T-helper 1 cell treated with Interleukin-12 subunit alpha and Interleukin-12 subunit beta and Interleukin-4 antibody, amounts not matched to agents 30 ng/mL and 1 ng/mL, for 36 hours (primary cell): ENCODE results near the gene MEGF11. TPM values are rescaled to one million over a fixed set of nuclear protein-coding genes. Genes with fewer than 3 reads are reported as not detected.

Experiments
- intact Hi-C: fragments of 100-400 bp; cut with micrococcal nuclease; formaldehyde crosslinking; loops from one replicate; pipeline ENCODE4 v1.15.1; 2024
- total RNA-seq: library from RNA; stranded (reverse); gene quantifications from 2 replicates; pipeline ENCODE4 v1.2.3, GENCODE V29; 2022

MEGF11 gene
- total RNA-seq, 1 donor from 2014 or later, result 0.78 TPM

GRCh38 chr15:66097151-66098021 is 156.2 kb downstream of the MEGF11 start:
- intact Hi-C loops, result no loop called here

- intact Hi-C loops, result no loop called here
Measured at GRCh38 chr15:66096688-66097058, 156.9 kb downstream of the MEGF11 start.

- intact Hi-C loops, result no loop called here
Measured at GRCh38 chr15:66095871-66096687, 157.5 kb downstream of the MEGF11 start.

- intact Hi-C loops, result no loop called here
Measured at GRCh38 chr15:66094331-66094730, 159.2 kb downstream of the MEGF11 start.

- intact Hi-C loops, result no loop called here
Measured at GRCh38 chr15:66092053-66093016, 161.2 kb downstream of the MEGF11 start.

- intact Hi-C loops, result no loop called here
Measured at GRCh38 chr15:66089509-66089908, 164.0 kb downstream of the MEGF11 start.

GRCh38 chr15:66089049-66089448 is 164.5 kb downstream of the MEGF11 start:
- intact Hi-C loops, result no loop called here

GRCh38 chr15:66085128-66085527 is 168.4 kb downstream of the MEGF11 start:
- intact Hi-C loops, result loop anchor here (1.0 kb wide), 2 partner anchors 223 to 447 kb away; no protein-coding TSS in a partner anchor

- intact Hi-C loops, result loop anchor here (1.0 kb wide), 2 partner anchors 222 to 446 kb away; no protein-coding TSS in a partner anchor
Measured at GRCh38 chr15:66084704-66085103, 168.8 kb downstream of the MEGF11 start.

- intact Hi-C loops, result no loop called here
Measured at GRCh38 chr15:66080717-66081398, 172.7 kb downstream of the MEGF11 start.

GRCh38 chr15:66078929-66079275 is 174.6 kb downstream of the MEGF11 start:
- intact Hi-C loops, result no loop called here

- intact Hi-C loops, result no loop called here
Measured at GRCh38 chr15:66078196-66078928, 175.2 kb downstream of the MEGF11 start.

GRCh38 chr15:66077320-66077663 is 176.3 kb downstream of the MEGF11 start:
- intact Hi-C loops, result no loop called here

- intact Hi-C loops, result no loop called here
Measured at GRCh38 chr15:66076591-66077319, 176.8 kb downstream of the MEGF11 start.

- intact Hi-C loops, result no loop called here
Measured at GRCh38 chr15:66075947-66076346, 177.6 kb downstream of the MEGF11 start.

GRCh38 chr15:66072616-66073361 is 180.8 kb downstream of the MEGF11 start:
- intact Hi-C loops, result no loop called here

GRCh38 chr15:66071921-66072295 is 181.6 kb downstream of the MEGF11 start:
- intact Hi-C loops, result no loop called here

GRCh38 chr15:66071160-66071920 is 182.2 kb downstream of the MEGF11 start:
- intact Hi-C loops, result no loop called here
